ENCODE results near the gene GPS1. TPM values are rescaled to one million over a fixed set of nuclear protein-coding genes. Genes with fewer than 3 reads are reported as not detected.
A peak's percentile ranks its signal among the peaks of the same experiment; 100 is the strongest.

Gene GPS1
- total RNA-seq, 1 donor from 2014 or later = 86.5 TPM

- ATAC-seq (ENCODE audit: poor library complexity) (no peak), DNase-seq (no peak)
- intact Hi-C loops (cut with DNase I) = no loop called here
Observed at GRCh38 chr17:82052638-82053059, 951 bp downstream of the GPS1 start.

- intact Hi-C loops (cut with DNase I) = no loop called here
- DNase-seq (no peak), ATAC-seq (ENCODE audit: poor library complexity) (no peak)
Observed at GRCh38 chr17:82053130-82053529, 1.4 kb downstream of the GPS1 start.

DNA sequence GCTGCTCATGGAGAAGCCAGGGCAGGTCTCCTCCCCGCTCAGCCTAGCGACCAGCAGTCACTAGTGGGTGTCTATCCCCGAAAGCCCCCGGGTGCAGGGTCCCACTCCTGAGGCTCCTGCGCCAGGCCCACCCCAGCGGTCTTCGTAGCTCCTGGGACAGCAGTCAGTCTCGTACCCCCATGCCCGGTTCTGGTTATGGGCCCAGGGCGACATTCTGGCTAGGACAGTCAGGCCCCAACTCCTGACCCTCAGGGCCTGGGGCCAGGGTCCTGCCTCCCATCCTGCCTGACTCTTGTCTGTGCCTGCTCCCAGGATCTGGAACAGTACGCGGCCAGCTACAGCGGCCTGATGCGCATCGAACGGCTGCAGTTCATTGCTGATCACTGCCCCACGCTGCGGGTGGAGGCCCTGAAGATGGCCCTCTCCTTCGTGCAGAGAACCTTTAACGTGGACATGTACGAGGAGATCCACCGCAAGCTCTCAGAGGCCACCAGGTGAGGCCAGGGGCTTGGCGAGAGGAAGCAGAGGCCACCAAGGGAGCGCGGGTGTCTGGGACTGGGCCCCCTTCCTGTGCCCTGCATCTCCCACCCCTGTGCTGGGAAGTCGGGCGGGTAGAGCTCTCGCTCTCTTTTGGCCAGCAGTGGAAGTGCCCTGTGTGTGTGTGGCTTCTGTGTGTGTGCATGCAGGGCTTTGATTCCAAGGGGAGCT is 2.0 kb downstream of the GPS1 start:
- no peak for DNase-seq
- intact Hi-C loops (cut with DNase I) = no loop called here

GRCh38 chr17:82054351-82055022 is 2.8 kb downstream of the GPS1 start:
- intact Hi-C loops (cut with DNase I) = no loop called here
- DNase-seq (no peak), ATAC-seq (ENCODE audit: poor library complexity) (no peak)

More for the DNA sequence above, 2.0 kb downstream of the GPS1 start:
- ATAC-seq (ENCODE audit: poor library complexity) = no peak

GRCh38 chr17:82055023-82055964 is 3.6 kb downstream of the GPS1 start:
- intact Hi-C loops (cut with DNase I) = no loop called here
- ATAC-seq (ENCODE audit: poor library complexity) (no peak), DNase-seq (no peak)

DNA sequence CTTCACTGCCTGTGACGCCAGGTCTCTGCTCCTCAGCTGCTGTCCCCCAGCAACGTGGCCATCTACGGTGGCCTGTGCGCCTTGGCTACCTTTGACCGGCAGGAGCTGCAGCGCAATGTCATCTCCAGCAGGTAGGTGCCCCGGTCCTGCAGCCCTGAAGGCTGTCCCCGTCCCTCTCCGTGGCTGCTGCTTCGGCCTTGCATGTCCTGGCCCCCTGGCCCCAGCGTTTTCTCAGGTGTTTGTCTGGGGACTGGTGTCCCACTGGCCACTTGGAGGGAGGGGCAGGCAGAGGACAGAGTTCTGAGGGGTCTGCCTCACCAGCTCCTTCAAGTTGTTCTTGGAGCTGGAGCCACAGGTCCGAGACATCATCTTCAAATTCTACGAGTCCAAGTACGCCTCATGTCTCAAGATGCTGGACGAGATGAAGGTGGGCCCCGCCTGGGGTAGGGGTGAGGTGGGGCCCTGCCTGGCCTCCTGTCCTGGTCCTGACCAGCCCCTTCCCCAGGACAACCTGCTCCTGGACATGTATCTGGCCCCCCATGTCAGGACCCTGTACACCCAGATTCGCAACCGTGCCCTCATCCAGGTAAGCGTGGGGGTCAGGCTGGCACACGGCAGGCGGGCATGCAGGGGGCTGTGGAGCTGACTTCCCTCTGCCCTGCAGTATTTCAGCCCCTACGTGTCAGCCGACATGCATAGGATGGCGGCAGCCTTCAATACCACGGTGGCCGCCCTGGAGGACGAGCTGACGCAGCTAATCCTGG is 4.4 kb downstream of the GPS1 start:
- intact Hi-C loops (cut with DNase I) = no loop called here
- DNase-seq (no peak), ATAC-seq (ENCODE audit: poor library complexity) (no peak)

DNA sequence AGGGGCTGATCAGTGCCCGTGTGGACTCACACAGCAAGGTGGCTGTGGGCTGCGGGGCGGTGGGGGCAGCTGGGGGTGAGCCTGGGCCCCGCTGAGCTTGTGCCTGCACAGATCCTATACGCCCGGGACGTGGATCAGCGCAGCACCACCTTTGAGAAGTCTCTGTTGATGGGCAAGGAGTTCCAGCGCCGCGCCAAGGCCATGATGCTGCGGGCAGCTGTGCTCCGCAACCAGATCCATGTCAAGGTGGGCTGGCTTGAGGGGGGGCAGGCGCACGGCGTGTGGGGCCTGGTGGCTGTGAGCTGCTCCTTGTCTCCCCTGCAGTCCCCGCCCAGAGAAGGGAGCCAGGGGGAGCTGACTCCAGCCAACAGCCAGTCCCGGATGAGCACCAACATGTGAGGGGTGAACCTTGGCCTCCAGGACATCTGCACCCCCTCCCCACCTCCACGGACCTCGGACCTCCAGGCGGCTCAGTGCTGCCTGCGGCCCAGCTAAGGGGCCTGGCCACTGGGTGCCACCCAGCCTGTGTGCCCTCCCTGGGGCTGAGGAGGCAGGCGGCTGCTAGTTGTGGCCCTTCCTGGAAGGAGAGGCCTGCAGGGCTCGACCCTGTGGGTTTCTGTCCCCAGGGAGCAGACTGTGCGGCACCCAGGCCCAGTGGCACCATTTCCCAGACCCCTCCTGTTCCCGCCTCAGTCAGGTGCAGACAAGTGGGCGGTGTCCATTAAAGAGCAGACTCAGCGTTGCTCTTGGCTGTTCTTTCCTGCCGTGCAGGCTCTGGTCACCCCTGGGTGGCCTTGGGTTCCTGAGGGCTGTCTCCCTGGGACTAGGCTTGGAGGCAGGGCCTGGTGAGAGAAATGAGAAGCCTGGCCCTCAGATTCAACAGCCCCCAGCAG is 5.3 kb downstream of the GPS1 start:
- ATAC-seq (ENCODE audit: poor library complexity) (no peak), DNase-seq (no peak)
- intact Hi-C loops (cut with DNase I) = no loop called here

DNA sequence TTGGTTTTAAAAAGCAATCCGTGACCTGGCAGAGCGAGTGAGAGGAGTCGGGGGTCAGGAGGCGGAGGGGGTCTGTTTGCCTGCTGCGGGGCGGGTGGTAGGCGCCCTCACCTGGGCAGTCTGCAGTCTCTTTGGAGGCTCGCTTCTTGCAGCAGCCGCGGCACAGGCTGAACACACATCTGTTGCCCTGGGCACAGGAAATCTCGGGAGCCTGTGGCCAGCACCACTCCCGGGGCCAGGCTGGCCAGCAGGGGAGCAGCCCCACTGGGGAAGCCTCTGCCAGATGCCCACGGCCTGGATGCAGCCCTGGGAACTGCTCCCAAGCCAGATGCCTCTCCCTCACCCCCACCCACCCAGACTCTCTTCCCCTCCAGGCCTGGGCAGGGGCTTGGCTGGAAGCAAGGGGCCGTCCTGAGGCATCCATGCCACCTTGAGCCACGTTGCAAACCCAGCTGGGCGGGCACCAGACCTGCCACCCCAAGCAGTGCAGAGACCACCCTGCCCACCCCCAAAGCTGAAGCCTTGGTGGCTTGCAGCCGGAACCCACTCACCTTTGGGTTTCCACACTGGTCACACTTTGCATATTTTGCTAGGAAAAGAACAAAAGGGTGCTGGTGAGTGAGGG is 6.6 kb downstream of the GPS1 start:
- intact Hi-C loops (cut with DNase I) = no loop called here
- DNase-seq = no peak
- ATAC-seq (ENCODE audit: poor library complexity) = no peak

GRCh38 chr17:82058855-82059249 is 7.2 kb downstream of the GPS1 start:
- DNase-seq = no peak
- ATAC-seq (ENCODE audit: poor library complexity) = no peak
- intact Hi-C loops (cut with DNase I) = no loop called here

- peak; percentile 35 for DNase-seq
- intact Hi-C loops (cut with DNase I) = no loop called here
- ATAC-seq (ENCODE audit: poor library complexity) = no peak
Observed at GRCh38 chr17:82059272-82060000, 7.7 kb downstream of the GPS1 start.

GRCh38 chr17:82060001-82060380 is 8.3 kb downstream of the GPS1 start:
- intact Hi-C loops (cut with DNase I) = no loop called here
- DNase-seq (no peak), ATAC-seq (ENCODE audit: poor library complexity) (no peak)

- no peak for DNase-seq
Observed at GRCh38 chr17:82060614-82061013, 8.9 kb downstream of the GPS1 start.

DNA sequence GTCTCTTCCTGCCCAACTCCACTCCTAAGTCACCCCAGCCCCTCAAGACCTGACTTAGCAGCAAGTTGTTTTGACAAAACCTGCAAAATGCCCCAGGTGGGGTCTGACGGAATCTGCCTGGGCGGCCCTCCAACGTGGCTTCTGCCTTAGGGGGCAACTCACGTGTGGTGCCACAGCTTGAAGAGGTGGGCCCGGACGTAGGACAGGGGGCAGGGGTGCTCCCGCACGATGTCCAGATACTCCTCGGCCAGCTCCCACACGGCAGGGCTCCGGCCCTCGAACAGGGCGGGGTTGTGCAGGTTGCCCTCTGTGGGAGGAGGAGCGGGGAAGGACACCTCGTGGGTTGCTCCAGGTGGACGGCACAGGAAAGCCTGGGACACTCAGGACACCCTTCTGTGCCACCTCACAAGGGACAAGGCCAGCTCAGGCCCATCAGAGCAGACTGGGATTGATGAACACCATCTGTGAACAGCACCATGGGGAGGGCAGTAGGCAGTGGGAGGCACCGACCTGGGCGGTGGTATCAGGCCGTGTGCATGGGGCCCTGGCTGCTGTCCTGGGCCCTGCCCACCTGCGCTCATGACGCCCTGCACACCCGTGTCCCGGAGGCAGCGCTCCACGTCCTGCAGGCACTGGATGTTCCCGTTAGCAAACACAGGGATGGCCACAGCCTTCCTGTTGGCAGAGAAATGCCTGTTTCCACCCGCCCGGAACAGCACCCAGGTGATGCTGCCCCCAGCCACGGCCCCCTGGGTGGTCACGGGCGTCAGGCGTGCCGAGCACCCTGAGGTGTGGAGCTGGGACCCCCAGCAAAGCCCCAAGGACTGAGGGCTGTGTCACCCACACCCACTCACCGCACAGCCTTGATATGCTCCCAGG is 9.6 kb downstream of the GPS1 start:
- intact Hi-C loops (cut with DNase I) = no loop called here
- ATAC-seq (ENCODE audit: poor library complexity) (no peak), DNase-seq (no peak)

More at GRCh38 chr17:82060614-82061013, 8.9 kb downstream of the GPS1 start:
- no peak for ATAC-seq (ENCODE audit: poor library complexity)
- intact Hi-C loops (cut with DNase I) = no loop called here

- no peak for DNase-seq
- no peak for ATAC-seq (ENCODE audit: poor library complexity)
- intact Hi-C loops (cut with DNase I) = no loop called here
Observed at GRCh38 chr17:82062076-82062983, 10.6 kb downstream of the GPS1 start.

- no peak for ATAC-seq (ENCODE audit: poor library complexity)
- DNase-seq = no peak
- intact Hi-C loops (cut with DNase I) = no loop called here
Observed at GRCh38 chr17:82062984-82063368, 11.3 kb downstream of the GPS1 start.

Data from Right ventricle myocardium superior (tissue), 1 donor.